GM12874 (cell line): ENCODE data around the gene IL1RAPL2.

Experiments
- TF ChIP-seq, protein P1 (sequence below): IDR thresholded peaks from 2 replicates; pipeline ENCODE4 v1.5.1; 2011; ENCODE audit warnings: low read depth, mild to moderate bottlenecking, control low read depth, low read length, moderate library complexity; ENCODE audit not compliant: insufficient read depth

IL1RAPL2 gene

DNA sequence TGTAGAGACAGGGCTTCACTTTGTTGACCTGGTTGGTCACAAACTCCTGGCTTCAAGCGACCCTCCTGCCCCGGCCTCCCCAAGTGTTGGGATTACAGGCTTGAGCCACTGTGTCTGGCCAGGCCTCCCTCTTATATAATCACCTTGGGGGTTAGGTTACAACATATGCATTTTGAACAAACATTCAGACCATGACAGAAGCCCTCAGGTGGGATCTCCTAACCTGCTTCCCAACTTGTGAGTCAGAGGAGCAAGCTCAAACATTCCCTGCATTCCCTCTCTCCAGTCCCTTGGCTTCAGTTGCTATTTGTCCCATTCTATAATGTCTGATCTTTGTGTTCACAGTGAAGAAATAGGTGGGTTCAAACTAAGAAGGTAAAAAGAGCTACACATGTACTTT is 1179.9 kb downstream of the IL1RAPL2 start:
- TF ChIP-seq, protein P1, sequence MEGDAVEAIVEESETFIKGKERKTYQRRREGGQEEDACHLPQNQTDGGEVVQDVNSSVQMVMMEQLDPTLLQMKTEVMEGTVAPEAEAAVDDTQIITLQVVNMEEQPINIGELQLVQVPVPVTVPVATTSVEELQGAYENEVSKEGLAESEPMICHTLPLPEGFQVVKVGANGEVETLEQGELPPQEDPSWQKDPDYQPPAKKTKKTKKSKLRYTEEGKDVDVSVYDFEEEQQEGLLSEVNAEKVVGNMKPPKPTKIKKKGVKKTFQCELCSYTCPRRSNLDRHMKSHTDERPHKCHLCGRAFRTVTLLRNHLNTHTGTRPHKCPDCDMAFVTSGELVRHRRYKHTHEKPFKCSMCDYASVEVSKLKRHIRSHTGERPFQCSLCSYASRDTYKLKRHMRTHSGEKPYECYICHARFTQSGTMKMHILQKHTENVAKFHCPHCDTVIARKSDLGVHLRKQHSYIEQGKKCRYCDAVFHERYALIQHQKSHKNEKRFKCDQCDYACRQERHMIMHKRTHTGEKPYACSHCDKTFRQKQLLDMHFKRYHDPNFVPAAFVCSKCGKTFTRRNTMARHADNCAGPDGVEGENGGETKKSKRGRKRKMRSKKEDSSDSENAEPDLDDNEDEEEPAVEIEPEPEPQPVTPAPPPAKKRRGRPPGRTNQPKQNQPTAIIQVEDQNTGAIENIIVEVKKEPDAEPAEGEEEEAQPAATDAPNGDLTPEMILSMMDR = no peak

DNA sequence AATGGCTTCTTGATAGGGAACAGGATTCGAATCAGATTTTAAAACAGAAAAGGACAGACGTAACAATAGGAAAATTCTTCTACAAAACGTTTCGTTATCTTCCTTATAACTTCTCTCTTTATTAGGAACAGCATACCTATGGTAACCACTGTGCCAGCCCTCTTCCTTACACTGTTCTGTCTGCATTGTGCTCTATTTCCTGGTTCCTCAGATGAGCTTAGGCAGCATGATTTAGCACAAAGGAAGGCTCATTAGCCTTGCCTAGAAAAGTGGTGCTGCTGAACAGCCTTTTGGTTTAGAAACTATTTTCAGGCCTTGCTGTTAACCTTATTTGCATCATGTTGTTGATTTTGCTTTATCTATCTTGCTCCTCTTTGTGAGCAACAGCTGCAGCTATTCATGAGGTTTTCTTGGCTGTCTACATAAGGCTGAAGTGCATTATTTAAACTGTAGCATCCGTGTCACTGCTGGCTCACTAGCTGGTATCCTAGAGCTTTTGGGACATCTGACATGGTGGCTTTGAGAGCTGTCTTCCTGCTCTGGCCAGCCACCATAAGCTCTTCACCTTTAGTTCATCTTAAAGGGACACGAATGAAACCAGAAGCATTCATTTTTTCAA is 1186.4 kb downstream of the IL1RAPL2 start:
- TF ChIP-seq, protein P1 = no peak

DNA sequence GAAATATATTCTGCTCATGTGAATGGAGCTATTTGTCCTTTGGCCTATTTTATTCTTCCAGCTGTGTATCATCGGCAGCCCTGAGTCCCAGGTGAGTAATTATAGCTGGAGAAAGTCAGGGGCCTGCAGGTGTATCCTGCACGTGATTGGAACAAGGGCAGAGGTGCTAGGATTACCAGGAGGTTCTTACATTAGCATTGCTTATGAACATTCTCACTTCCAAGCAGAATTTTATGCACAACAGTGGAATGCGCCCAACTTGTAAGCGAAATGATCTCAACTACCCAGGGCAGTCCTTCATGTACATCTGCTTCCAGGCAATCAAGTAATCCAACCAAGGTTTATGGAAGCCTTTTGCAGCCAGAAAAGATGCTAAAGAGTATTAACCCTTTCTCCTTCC is 1187.4 kb downstream of the IL1RAPL2 start:
- TF ChIP-seq, protein P1 = no peak

DNA sequence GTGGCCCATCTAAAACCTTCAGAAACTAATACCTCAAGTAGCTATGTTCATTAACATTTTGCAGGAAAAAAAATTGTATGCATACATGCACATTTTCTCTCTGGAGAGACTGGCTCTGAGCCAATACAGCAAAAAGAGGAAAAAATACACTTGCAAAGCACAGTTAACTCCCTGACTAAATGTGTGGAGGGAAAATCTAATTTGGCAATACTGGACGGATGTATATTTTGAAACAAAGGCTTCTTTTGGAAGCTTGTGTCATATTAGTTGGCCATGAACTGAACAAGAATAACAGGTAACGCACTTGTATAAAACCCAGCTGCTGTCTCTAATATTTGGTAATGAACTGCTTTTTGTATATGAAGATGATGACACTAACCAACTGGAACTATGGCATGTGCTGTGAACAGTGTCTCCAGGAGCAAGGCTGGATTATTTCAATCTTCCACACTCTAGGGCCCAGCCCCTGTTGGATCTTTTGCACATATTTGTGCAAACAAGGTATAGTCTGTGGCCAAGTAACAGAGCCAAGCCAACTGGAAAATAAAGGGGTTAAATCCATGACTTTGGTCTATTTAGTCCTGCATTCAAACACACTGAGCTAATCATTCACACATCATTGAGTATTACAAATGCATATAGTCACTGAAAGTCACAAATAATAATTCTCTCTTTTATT is 1188.4 kb downstream of the IL1RAPL2 start:
- TF ChIP-seq, protein P1 = no peak

DNA sequence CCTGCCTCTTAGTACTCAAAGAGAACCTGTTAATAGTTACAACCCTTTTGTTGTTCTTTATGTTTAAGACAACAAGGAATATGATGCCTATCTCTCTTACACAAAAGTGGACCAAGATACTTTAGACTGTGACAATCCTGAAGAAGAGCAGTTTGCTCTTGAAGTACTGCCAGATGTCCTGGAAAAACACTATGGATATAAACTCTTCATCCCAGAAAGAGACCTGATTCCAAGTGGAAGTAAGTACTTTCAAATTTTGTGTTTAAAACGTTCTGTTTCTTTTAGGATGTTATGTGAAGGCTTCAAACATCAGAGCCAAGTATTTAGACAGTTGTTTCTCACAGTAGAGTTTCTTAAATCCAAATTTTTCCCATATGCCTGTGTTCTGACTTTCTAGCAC is 1189.1 kb downstream of the IL1RAPL2 start:
- TF ChIP-seq, protein P1 = no peak

DNA sequence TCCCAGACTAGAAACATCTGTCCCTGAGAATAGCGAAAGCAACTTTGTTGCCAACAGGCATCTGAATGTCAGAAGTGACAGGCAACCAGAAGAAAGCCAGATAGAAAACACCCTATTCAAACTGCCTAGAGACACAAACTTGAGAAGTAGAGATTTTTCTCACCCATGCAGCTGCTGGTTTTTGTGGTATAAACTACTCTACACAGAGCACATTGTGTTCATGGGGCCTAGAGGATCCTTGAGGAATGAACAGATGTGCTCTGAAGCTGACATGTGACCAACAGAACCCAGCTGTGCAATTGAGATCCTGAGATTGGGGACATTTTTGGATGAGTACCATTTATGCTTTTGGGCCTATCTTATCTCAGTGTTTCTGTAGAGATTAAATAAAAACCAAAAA is 1192.8 kb downstream of the IL1RAPL2 start:
- TF ChIP-seq, protein P1 = no peak

DNA sequence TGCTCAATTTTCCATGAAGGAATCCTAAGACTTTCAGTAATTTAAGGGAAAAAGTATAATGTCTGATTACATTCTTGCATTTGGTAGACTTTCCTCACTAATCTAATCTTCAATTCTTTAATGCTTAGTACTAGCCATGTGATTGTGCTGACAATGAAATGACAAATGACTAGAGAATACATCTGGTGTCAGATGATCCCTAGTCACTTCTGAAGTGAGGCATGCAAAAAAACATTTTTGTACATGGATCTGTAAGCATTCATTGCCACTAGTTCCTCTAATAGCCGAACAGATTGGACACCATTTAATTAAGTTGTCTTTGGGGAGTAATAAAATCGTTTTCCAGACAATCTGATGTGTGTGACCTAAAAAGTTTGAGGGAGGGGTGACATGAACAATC is 1193.6 kb downstream of the IL1RAPL2 start:
- TF ChIP-seq, protein P1 = no peak
